Liver (tissue), 9 donors: Measurements from ENCODE around the gene EFCAB12. TPM values are rescaled to one million over a fixed set of nuclear protein-coding genes. Genes with fewer than 3 reads are reported as not detected.
"Not testable (repeated sequence)": the region's sequence is repeated elsewhere in the genome, so short reads cannot be mapped to it uniquely, and the experiment has no call there.

Experiments
- DNase-seq: peaks from one replicate; pipeline ENCODE4 v3.0.0-alpha.2; 2017; ENCODE audit warnings: low spot score
- H3K27ac ChIP-seq, 2 donors: one replicate each; pipeline ENCODE4 v1.7.0; 2013; ENCODE audit warnings: inconsistent platforms in 2 of 2, low read length in 2 of 2, control low read depth in 1 of 2, low read depth in 1 of 2, mild to moderate bottlenecking in 1 of 2
- H3K27me3 ChIP-seq, 4 donors: one replicate each; pipeline versions ENCODE4 v1.6.1 to v1.7.0; 2013; ENCODE audit warnings: low read length in 3 of 4, inconsistent platforms in 1 of 4, mild to moderate bottlenecking in 1 of 4, moderate library complexity in 1 of 4; ENCODE audit not compliant: control insufficient read depth in 4 of 4, insufficient read depth in 4 of 4
- H3K36me3 ChIP-seq, 4 donors: one replicate each; pipeline versions ENCODE4 v1.6.1 to v1.7.0; 2013; ENCODE audit warnings: low read length in 3 of 4, mild to moderate bottlenecking in 3 of 4, low read depth in 1 of 4, moderate library complexity in 1 of 4; ENCODE audit not compliant: control insufficient read depth in 4 of 4, insufficient read depth in 3 of 4
- H3K4me1 ChIP-seq, 4 donors: one replicate each; pipeline versions ENCODE4 v1.6.1 to v1.7.0; 2013; ENCODE audit warnings: low read length in 3 of 4, mild to moderate bottlenecking in 3 of 4, moderate library complexity in 1 of 4; ENCODE audit not compliant: control insufficient read depth in 4 of 4, insufficient read depth in 4 of 4
- H3K4me3 ChIP-seq, 3 donors: one replicate each; pipeline versions ENCODE4 v1.6.1 to v1.7.0; 2013; ENCODE audit warnings: low read length in 3 of 3, control low read depth in 1 of 3, low read depth in 1 of 3, mild to moderate bottlenecking in 1 of 3
- H3K9ac ChIP-seq, 2 donors: one replicate each; pipeline ENCODE4 v1.7.0; 2013; ENCODE audit warnings: low read length in 2 of 2, mild to moderate bottlenecking in 2 of 2, moderate library complexity in 2 of 2, control low read depth in 1 of 2, low read depth in 1 of 2
- H3K9me3 ChIP-seq, 4 donors: one replicate each; pipeline versions ENCODE4 v1.6.1 to v1.7.0; 2013; ENCODE audit warnings: low read length in 3 of 4; ENCODE audit not compliant: control insufficient read depth in 4 of 4
- ATF3 ChIP-seq: IDR thresholded peaks from 2 replicates; pipeline ENCODE4 v1.6.1; 2016; ENCODE audit warnings: antibody characterized with exemption
- EGR1 ChIP-seq, 2 donors: IDR thresholded peaks; 2 replicates each; pipeline ENCODE4 v1.6.1; 2016 to 2018; ENCODE audit warnings: antibody characterized with exemption in 2 of 2, low read depth in 2 of 2
- FOXA1 ChIP-seq: IDR thresholded peaks from 2 replicates; pipeline ENCODE4 v1.6.1; 2016; ENCODE audit warnings: antibody characterized with exemption
- FOXA2 ChIP-seq: IDR thresholded peaks from 2 replicates; pipeline ENCODE4 v1.6.1; 2016; ENCODE audit warnings: antibody characterized with exemption
- HNF4G ChIP-seq: IDR thresholded peaks from 2 replicates; pipeline ENCODE4 v1.6.1; 2016; ENCODE audit warnings: antibody characterized with exemption
- JUND ChIP-seq, 2 donors: IDR thresholded peaks; 2 replicates each; pipeline ENCODE4 v1.6.1; 2016; ENCODE audit warnings: antibody characterized with exemption in 2 of 2
- NR2F2 ChIP-seq: IDR thresholded peaks from 2 replicates; pipeline ENCODE4 v1.6.1; 2016; ENCODE audit warnings: antibody characterized with exemption
- RAD21 ChIP-seq, 2 donors: IDR thresholded peaks; 2 replicates each; pipeline ENCODE4 v1.6.1; 2016; ENCODE audit warnings: antibody characterized with exemption in 2 of 2, mild to moderate bottlenecking in 2 of 2
- REST ChIP-seq: IDR thresholded peaks from 2 replicates; pipeline ENCODE4 v1.6.1; 2016; ENCODE audit warnings: antibody characterized with exemption, mild to moderate bottlenecking
- RXRA ChIP-seq, 2 donors: IDR thresholded peaks; 2 replicates each; pipeline ENCODE4 v1.6.1; 2017 to 2018; ENCODE audit warnings: antibody characterized with exemption in 2 of 2, mild to moderate bottlenecking in 1 of 2
- WGBS: extraction: QIAGEN DNeasy Blood & Tissue Kit; methylation state at CpG from one replicate; pipeline ENCODE4 v1.1.7; 2013; 5-methylcytosine and 5-hydroxymethylcytosine counted together
- polyA plus RNA-seq, 2 donors: library from polyadenylated mRNA; stranded (reverse) in 1 of 2; unstranded in 1 of 2; fragments of 200-250 nt in 1 of 2; fragments of >200 nt in 1 of 2; fragmentation: Nextera tagmentation in 1 of 2; extraction: Ambion mirVana in 1 of 2; gene quantifications; one replicate each; pipeline versions ENCODE4 v1.2.1 to v1.2.3, GENCODE V29; 2013 to 2015
- total RNA-seq, 2 donors: library from RNA; depleted of rRNA; stranded (reverse); fragments of >200 nt; gene quantifications; one replicate each; pipeline ENCODE4 v1.2.3, GENCODE V29; 2014
- donor health status: healthy.
- donor health status: healthy.
- donor health status: healthy.
- donor health status: healthy.
- donor health status: healthy.

Gene EFCAB12
- total and polyA plus RNA-seq, 4 donors: 0.37 to 2.4 (median 0.65) TPM

GRCh38 chr3:129366312-129366831 lies 62.1 kb downstream of the EFCAB12 start:
- Histone ChIP-seq H3K9ac (no peak overlapping the region), H3K27ac (no peak overlapping the region), H3K27me3 (no peaks in the 10 kb centered on the region), H3K9me3 (no peaks in the 10 kb centered on the region), H3K4me3 (no peak overlapping the region), H3K4me1 (no peaks in the 10 kb centered on the region), H3K36me3 (no peaks in the 10 kb centered on the region)
- TF ChIP-seq JUND (IDR thresholded peaks at IDR 0.05): no peak
- no peak for TF ChIP-seq RAD21 (IDR thresholded peaks at IDR 0.05)
- no peak for DNase-seq
- 91% methylated on average over 16 of the region's 16 CpGs for WGBS

GRCh38 chr3:129365296-129366136 lies 62.9 kb downstream of the EFCAB12 start:
- H3K27ac ChIP-seq: no peak overlapping the region
- H3K4me3 ChIP-seq: no peak overlapping the region
- no peak overlapping the region for H3K9ac ChIP-seq
- no peaks in the 10 kb centered on the region for H3K9me3 ChIP-seq
- DNase-seq: no peak
- H3K4me1 ChIP-seq: no peaks in the 10 kb centered on the region
- no peaks in the 10 kb centered on the region for H3K36me3 ChIP-seq
- WGBS: 87% methylated on average over 13 of the region's 13 CpGs
- no peak for TF ChIP-seq HNF4G
- no peak for TF ChIP-seq REST
- no peak for TF ChIP-seq FOXA1
- no peak for TF ChIP-seq NR2F2
- no peak for TF ChIP-seq FOXA2
- no peak for TF ChIP-seq ATF3
- no peak for TF ChIP-seq JUND (IDR thresholded peaks at IDR 0.05)
- no peak for TF ChIP-seq RXRA (IDR thresholded peaks at IDR 0.05)
- no peak for TF ChIP-seq EGR1 (IDR thresholded peaks at IDR 0.05; ENCODE audit: low read depth in 2 of 2)
- H3K27me3 ChIP-seq: no peaks in the 10 kb centered on the region

- H3K4me1 ChIP-seq, H3K9ac ChIP-seq, H3K9me3 ChIP-seq, H3K27ac ChIP-seq, H3K36me3 ChIP-seq, H3K4me3 ChIP-seq, H3K27me3 ChIP-seq, DNase-seq: not testable (repeated sequence)
- WGBS: 84% methylated on average over 2 of the region's 2 CpGs
Measured at GRCh38 chr3:129364811-129365210, 63.6 kb downstream of the EFCAB12 start.

- not testable (repeated sequence) for H3K27me3 ChIP-seq, H3K4me3 ChIP-seq, H3K9me3 ChIP-seq, H3K36me3 ChIP-seq, H3K4me1 ChIP-seq, H3K27ac ChIP-seq, H3K9ac ChIP-seq, DNase-seq
- 99% methylated on average over 28 of the region's 28 CpGs for WGBS
Measured at GRCh38 chr3:129363356-129363755, 65.1 kb downstream of the EFCAB12 start.
